Fibroblast of villous mesenchyme (primary cell): Measurements from ENCODE around the gene R3HDM1. TPM values are rescaled to one million over a fixed set of nuclear protein-coding genes. Genes with fewer than 3 reads are reported as not detected.
A peak's percentile ranks its signal among the peaks of the same experiment; 100 is the strongest.
"Not testable (repeated sequence)": the region's sequence is repeated elsewhere in the genome, so short reads cannot be mapped to it uniquely, and the experiment has no call there.

Experiments
- DNase-seq: peaks from one replicate; pipeline ENCODE4 v3.0.0-alpha.2; 2010; ENCODE audit warnings: low read depth
- H3K4me3 ChIP-seq: 2 replicates; pipeline ENCODE4 v1.5.1; 2011; ENCODE audit warnings: low read depth, mild to moderate bottlenecking, low read length
- CTCF ChIP-seq: IDR thresholded peaks from 2 replicates; pipeline ENCODE4 v1.5.1; 2012; ENCODE audit warnings: low read depth, mild to moderate bottlenecking, low read length; ENCODE audit not compliant: insufficient read depth
- total RNA-seq: library from RNA; depleted of rRNA; stranded (reverse); fragments of >200 nt; gene quantifications from 2 replicates; pipeline ENCODE4 v1.2.3, GENCODE V29; 2012

R3HDM1 gene
- total RNA-seq = 12.9 and 13.8 TPM in 2 replicates

- DNase-seq = peak; percentile 100
- H3K4me3 ChIP-seq = peak within 1 kb of the TSS; percentile 92
- peak; percentile 19 for TF ChIP-seq CTCF
Observed at GRCh38 chr2:135531231-135532197, at the start of gene R3HDM1. Gene R3HDM1, plus strand, starts transcription at chr2:135531484. Its CDS starts 73,362 bp downstream, at chr2:135604846.

- TF ChIP-seq CTCF = no peak
- H3K4me3 ChIP-seq = no peak overlapping the region
- peak; percentile 64 for DNase-seq
Observed at GRCh38 chr2:135485441-135485840, 45.8 kb upstream of the R3HDM1 start.

DNA sequence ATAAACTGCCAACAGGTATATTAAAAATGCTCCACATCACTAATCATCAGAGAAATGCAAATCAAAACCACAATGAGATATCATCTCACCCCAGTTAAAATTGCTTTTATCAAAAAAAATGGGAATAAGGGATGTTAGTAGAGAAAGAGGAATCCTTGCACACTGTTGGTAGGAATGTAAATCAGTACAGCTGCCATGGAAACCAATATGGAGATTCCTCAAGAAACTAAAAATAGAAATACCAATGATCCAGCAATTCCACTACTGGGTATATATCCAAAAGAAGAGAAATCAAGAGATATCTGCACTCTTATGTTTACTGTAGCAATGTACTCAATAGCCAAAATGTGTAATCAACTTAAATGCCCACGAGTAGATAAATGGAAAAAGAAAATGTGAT, 40.9 kb upstream of the R3HDM1 start:
- H3K4me3 ChIP-seq = no peak overlapping the region
- no peak for TF ChIP-seq CTCF
- peak; percentile 7 for DNase-seq

- no peak overlapping the region for H3K4me3 ChIP-seq
- no peak for TF ChIP-seq CTCF
- peak; percentile 41 for DNase-seq
Observed at GRCh38 chr2:135494503-135494902, 36.8 kb upstream of the R3HDM1 start.

- TF ChIP-seq CTCF = no peak
- DNase-seq = no peak
- H3K4me3 ChIP-seq = no peak overlapping the region
Observed at GRCh38 chr2:135494917-135495316, 36.4 kb upstream of the R3HDM1 start.

- not testable (repeated sequence) for DNase-seq, H3K4me3 ChIP-seq
Observed at GRCh38 chr2:135498588-135498987, 32.7 kb upstream of the R3HDM1 start.

DNA sequence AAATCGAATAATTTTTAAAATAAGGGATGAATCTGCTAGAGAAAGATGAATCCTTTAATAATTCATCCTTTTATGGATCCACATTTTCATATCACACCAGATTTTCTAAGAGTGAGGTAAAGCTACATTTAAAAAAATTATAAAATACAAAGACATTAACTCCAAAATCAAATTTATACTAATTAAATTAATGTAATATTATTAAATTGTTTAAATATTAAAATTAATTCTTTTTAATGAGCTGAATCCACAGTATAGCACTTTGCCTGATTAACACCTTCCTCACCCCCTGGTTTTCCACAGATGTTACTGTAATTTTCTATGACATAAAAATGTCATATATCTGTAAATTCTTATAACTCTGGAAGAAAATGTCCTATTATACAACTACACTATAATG, 26.5 kb upstream of the R3HDM1 start:
- no peak for DNase-seq
- TF ChIP-seq CTCF = no peak
- H3K4me3 ChIP-seq = no peak overlapping the region
